Pancreas (tissue), 10 donors: Measurements from ENCODE around the gene ANGPTL2. TPM values are rescaled to one million over a fixed set of nuclear protein-coding genes. Genes with fewer than 3 reads are reported as not detected.

Source experiments
- ATAC-seq, 4 donors: fragments of 200-7000 bp; cut with Tn5 transposase; one replicate each; pipeline versions ENCODE4 v1.8.0 to v1.9.1; 2020; ENCODE audit warnings: mild to moderate bottlenecking in 4 of 4, moderate library complexity in 4 of 4
- DNase-seq, 6 donors: peaks; one replicate each; pipeline ENCODE4 v3.0.0-alpha.2; 2020
- FAIRE-seq: peaks from 2 replicates; lab custom pipeline; 2012; peaks lifted over from hg19 to GRCh38; lab: Jason Lieb, UNC
- H3K27ac ChIP-seq, 4 donors: fragments of 200-600 bp; sonication (generic); 1 replicate in 3 of 4; 2 replicates in 1 of 4; pipeline versions ENCODE4 v1.5.0 to v1.8.0; 2020
- H3K27me3 ChIP-seq, 4 donors: fragments of 200-600 bp; one replicate each; pipeline ENCODE4 v1.8.0; 2021
- H3K36me3 ChIP-seq, 3 donors: fragments of 200-600 bp; sonication (generic) in 1 of 3; one replicate each; pipeline versions ENCODE4 v1.5.0 to v1.8.0; 2020 to 2021
- H3K4me1 ChIP-seq, 3 donors: fragments of 200-600 bp; one replicate each; pipeline ENCODE4 v1.8.0; 2021
- H3K4me3 ChIP-seq, 4 donors: fragments of 200-600 bp; sonication (generic) in 2 of 4; one replicate each; pipeline versions ENCODE4 v1.5.0 to v1.8.0; 2020 to 2021
- H3K9me3 ChIP-seq, 4 donors: fragments of 200-600 bp; one replicate each; pipeline ENCODE4 v1.8.0; 2021
- WGBS, 2 donors: extraction: QIAGEN DNeasy Blood & Tissue Kit; methylation state at CpG; one replicate each; pipeline ENCODE4 v1.1.7; 2013; 5-methylcytosine and 5-hydroxymethylcytosine counted together
- intact Hi-C, 3 donors: fragments of 100-400 bp; cut with DNase I; formaldehyde crosslinking; loops; one replicate each; pipeline versions ENCODE4 v1.11.1 to v1.14.2; 2022
- polyA plus RNA-seq, 2 donors: library from polyadenylated mRNA; stranded (reverse); fragments of 200-250 nt; gene quantifications; one replicate each; pipeline ENCODE4 v1.2.3, GENCODE V29; 2013
- total RNA-seq, 6 donors: library from RNA; stranded (reverse); fragmentation: NEBNext Ultra II Directional in 4 of 6; extraction: Animal tissue kit (Norgen Biotek cat#: 25700) in 4 of 6; gene quantifications; one replicate each; pipeline versions ENCODE4 v1.2.1 to v1.2.4, GENCODE V29; 2021 to 2023
- TF ChIP-seq, protein P1 (sequence below), 4 donors: fragments of 200-600 bp; sonication (generic) in 3 of 4; IDR thresholded peaks; one replicate each; pipeline versions ENCODE4 v1.5.0 to v1.8.0; 2021; ENCODE audit warnings: antibody characterized with exemption in 4 of 4
- donor health status: healthy with polysubstance abuse.
- donor health status: DM: no; HTN: no; CAD: no; lungs with moderate emphysema.
- donor health status: DM: no; HTN: no; CAD: no.
- donor health status: control.
- donor health status: control.
- donor health status: Bipolar disorder and iron deficiency.
- donor health status: DM: yes; HTN: yes; CAD: no.
- donor health status: DM: no; HTN: no; CAD: no.
- donor health status: DM: no; HTN: no; CAD: no.
- donor health status: DM: yes; HTN: yes; CAD: no.

The ANGPTL2 gene
- total and polyA plus RNA-seq, 8 donors: 1.2 to 4.6 (median 2.3) TPM

DNA sequence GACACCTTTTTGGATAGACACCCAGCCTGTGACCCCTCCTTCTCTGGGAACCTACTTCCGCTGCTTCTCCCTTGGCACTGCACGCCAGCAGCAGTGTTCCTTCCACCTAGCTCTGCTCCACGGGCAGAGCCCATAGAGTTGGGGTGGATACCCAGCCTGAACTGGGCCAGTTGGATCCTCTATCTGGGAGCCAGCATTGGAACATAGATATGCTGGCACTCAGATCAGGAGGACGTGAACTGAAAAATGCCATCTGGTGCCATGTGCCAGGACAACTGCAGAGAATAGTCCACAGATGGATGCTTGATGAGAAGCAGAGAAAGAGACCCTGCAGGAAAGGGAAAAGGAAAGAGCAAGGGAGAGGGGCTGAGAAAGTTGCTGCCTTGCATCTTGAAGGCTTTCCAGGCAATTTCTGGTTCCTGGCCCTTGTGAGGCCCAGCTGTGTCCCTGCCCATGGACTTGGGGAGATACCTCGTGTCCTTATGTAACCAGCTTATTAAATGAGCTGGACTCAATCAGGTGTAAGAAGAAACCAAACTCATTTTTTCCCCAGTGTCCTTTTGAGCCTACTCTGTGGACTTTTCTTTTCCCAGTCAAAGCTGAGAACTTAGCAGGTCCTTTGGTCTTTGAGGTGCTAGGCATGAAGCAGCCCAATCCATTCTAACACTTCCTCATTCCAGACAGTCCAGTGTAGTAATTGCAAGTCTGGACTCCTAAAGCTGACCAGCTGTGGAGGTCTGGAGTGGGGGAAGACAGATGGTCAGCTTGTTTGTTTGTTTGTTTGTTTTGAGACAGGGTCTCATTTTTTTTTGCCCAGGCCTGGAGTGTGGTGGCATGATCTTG, 39.1 kb downstream of the ANGPTL2 start:
- H3K36me3 ChIP-seq: no peaks in the 10 kb centered on the region
- no peaks in the 10 kb centered on the region for H3K4me1 ChIP-seq
- ATAC-seq (peak in 2 of 4 donors; percentile 12 to 53), FAIRE-seq (no peak), DNase-seq (no peak)
- H3K4me3 ChIP-seq: no peak overlapping the region
- TF ChIP-seq, protein P1, sequence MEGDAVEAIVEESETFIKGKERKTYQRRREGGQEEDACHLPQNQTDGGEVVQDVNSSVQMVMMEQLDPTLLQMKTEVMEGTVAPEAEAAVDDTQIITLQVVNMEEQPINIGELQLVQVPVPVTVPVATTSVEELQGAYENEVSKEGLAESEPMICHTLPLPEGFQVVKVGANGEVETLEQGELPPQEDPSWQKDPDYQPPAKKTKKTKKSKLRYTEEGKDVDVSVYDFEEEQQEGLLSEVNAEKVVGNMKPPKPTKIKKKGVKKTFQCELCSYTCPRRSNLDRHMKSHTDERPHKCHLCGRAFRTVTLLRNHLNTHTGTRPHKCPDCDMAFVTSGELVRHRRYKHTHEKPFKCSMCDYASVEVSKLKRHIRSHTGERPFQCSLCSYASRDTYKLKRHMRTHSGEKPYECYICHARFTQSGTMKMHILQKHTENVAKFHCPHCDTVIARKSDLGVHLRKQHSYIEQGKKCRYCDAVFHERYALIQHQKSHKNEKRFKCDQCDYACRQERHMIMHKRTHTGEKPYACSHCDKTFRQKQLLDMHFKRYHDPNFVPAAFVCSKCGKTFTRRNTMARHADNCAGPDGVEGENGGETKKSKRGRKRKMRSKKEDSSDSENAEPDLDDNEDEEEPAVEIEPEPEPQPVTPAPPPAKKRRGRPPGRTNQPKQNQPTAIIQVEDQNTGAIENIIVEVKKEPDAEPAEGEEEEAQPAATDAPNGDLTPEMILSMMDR (IDR thresholded peaks at IDR 0.05): no peak
- H3K27me3 ChIP-seq: no peaks in the 10 kb centered on the region
- H3K27ac ChIP-seq: no peak overlapping the region
- 80 to 86% methylated on average over 5 of the region's 5 CpGs for WGBS, 2 donors
- intact Hi-C loops: no loop called here
- no peaks in the 10 kb centered on the region for H3K9me3 ChIP-seq

DNA sequence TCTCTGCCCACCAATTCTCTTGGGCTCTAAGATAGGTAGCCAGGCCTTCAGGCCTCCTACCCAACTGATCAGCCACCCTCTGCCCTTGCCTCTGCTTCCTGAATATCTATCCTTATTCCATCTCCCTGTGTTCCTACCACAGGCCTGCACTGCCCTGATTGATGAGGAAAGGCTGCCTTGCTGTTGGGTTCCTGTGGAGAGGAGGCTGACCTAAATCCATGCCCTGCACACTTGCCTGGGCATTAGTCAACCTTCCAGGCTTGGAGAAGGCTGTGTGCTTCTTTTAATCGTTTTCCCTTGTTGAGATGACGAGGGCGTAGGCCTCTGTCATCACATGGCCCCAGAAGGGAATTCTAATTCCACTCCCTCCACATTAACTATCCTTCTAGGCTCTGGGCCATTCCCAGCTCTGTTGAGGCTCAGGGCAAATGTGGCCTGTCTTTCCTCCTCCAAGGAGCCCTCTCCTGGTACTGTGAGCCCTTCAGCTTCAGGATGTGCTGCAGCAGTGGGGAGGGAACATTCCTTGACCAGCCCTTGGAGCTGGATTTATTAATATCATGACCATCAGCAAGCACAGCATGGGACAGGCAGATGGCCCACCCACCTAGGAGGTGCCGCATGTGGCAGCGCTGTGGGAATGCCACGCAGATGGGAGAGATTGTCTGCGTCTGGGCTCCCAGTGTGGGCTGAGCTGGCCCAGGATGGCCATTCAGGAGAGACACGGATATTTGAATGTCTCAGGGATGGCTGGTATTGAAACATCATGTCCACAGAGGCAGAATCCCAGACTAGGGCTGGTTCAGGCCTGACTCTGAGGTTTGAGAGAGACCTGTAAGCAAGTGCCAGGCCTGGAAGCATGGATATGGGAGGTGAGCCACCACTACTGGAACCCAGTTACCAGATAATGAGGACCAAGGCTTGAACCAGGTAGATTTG, 40.9 kb downstream of the ANGPTL2 start:
- ATAC-seq (no peak), DNase-seq (no peak), FAIRE-seq (no peak)
- intact Hi-C loops: no loop called here
- TF ChIP-seq, protein P1 (IDR thresholded peaks at IDR 0.05): no peak
- no peak overlapping the region for H3K4me3 ChIP-seq
- H3K4me1 ChIP-seq: no peaks in the 10 kb centered on the region
- no peaks in the 10 kb centered on the region for H3K36me3 ChIP-seq
- 89 to 91% methylated on average over 8 of the region's 8 CpGs for WGBS, 2 donors
- no peak overlapping the region for H3K27ac ChIP-seq
- H3K9me3 ChIP-seq: no peaks in the 10 kb centered on the region
- H3K27me3 ChIP-seq: no peaks in the 10 kb centered on the region

DNA sequence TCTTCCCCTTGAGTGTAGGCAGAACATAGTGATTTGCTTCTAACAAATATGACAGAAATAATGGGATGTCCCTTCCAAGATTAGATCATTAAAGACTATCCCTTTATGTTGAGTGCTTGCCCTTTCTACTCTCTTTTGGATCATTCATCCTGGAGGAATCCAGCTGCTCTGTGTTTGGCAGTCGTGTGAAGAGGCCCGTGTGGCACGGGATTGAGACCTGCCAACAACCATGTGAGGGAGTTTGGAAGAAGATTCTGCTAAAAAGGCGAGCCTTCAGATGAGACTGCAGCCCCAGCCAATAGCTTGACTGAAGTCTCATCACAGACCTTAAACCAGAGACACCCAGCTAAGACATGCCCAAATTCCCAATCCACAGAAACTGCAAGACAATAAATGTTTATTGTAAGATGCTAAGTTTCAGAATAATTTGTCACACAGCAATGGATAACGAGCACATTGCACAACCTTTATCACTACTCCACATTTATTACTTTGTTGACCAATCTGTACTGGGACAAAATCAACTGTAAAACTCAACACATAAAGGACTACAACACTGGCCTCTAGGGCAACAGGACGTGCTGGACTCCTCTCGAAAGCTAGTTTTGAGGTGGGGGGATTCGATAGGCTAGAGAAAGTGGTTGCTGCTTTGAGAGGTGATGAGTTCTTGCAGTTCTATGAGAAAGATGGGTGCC, 42.8 kb downstream of the ANGPTL2 start:
- DNase-seq (no peak), FAIRE-seq (no peak), ATAC-seq (no peak)
- no peaks in the 10 kb centered on the region for H3K36me3 ChIP-seq
- TF ChIP-seq, protein P1 (IDR thresholded peaks at IDR 0.05): no peak
- no peaks in the 10 kb centered on the region for H3K9me3 ChIP-seq
- peaks cover 4 to 8% (median 5%) of the 10 kb centered on the region in 3 donors for H3K4me1 ChIP-seq
- H3K27me3 ChIP-seq: no peaks in the 10 kb centered on the region
- WGBS, 2 donors: 94 to 97% methylated on average over 8 of the region's 8 CpGs
- intact Hi-C loops: no loop called here
- no peak overlapping the region for H3K27ac ChIP-seq
- H3K4me3 ChIP-seq: no peak overlapping the region

DNA sequence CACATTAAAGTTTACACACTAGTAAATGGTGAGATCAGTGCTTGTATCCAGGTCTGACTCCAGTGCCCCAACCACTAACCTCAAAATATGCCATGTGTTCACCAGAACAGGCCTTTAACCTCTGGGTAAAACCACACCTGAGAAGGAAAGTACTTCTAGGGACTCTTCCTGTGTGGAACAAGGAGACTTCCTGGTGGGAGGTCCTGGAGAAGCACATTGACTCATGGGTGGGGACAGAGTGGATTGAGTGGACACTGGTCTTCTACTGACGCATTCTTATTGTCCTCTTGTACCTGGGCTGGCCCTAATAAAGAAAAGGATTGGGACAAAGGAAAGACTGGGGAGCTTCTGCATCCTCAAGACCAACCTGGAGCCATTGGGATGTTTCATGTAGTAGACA, 43.4 kb downstream of the ANGPTL2 start:
- peaks cover 4 to 8% (median 5%) of the 10 kb centered on the region in 3 donors for H3K4me1 ChIP-seq
- intact Hi-C loops: no loop called here
- no peak for DNase-seq
- H3K9me3 ChIP-seq: no peaks in the 10 kb centered on the region
- no peak for ATAC-seq
- WGBS, 2 donors: 94 to 97% methylated on average over 1 of the region's 1 CpG
- TF ChIP-seq, protein P1 (IDR thresholded peaks at IDR 0.05): no peak
- no peaks in the 10 kb centered on the region for H3K27me3 ChIP-seq
- H3K4me3 ChIP-seq: no peak overlapping the region
- no peaks in the 10 kb centered on the region for H3K36me3 ChIP-seq
- no peak overlapping the region for H3K27ac ChIP-seq
- no peak for FAIRE-seq
